ENCODE measurements around the gene BACH2.
"Not testable (repeated sequence)": the region's sequence is repeated elsewhere in the genome, so short reads cannot be mapped to it uniquely, and the experiment has no call there.

The BACH2 gene

GRCh38 chr6:90072501-90072900, 224.1 kb downstream of the BACH2 start:
- DNase-seq (ENCODE audit: low read depth in 2 of 2) = no peak

- DNase-seq (ENCODE audit: low read depth in 2 of 2) = no peak
These were observed 227.7 kb downstream of the BACH2 start for GRCh38 chr6:90068703-90069523.

- peak in 1 of 2 donors; percentile 29 for DNase-seq (ENCODE audit: low read depth in 2 of 2)
These were observed 228.4 kb downstream of the BACH2 start for GRCh38 chr6:90068264-90068663.

- no peak for DNase-seq (ENCODE audit: low read depth in 2 of 2)
These were observed 229.9 kb downstream of the BACH2 start for GRCh38 chr6:90066697-90067096.

- no peak for DNase-seq (ENCODE audit: low read depth in 2 of 2)
These were observed 231.5 kb downstream of the BACH2 start for GRCh38 chr6:90065173-90065572.

GRCh38 chr6:90062667-90063066, 234.0 kb downstream of the BACH2 start:
- DNase-seq (ENCODE audit: low read depth in 2 of 2) = no peak

GRCh38 chr6:90062051-90062450, 234.6 kb downstream of the BACH2 start:
- DNase-seq (ENCODE audit: low read depth in 2 of 2) = no peak

GRCh38 chr6:90059178-90059577, 237.5 kb downstream of the BACH2 start:
- not testable (repeated sequence) for DNase-seq (ENCODE audit: low read depth in 2 of 2)

- not testable (repeated sequence) for DNase-seq (ENCODE audit: low read depth in 2 of 2)
These were observed 240.7 kb downstream of the BACH2 start for GRCh38 chr6:90055924-90056323.

- not testable (repeated sequence) for DNase-seq (ENCODE audit: low read depth in 2 of 2)
These were observed 242.4 kb downstream of the BACH2 start for GRCh38 chr6:90054193-90054592.

- no peak for DNase-seq (ENCODE audit: low read depth in 2 of 2)
These were observed 243.0 kb downstream of the BACH2 start for GRCh38 chr6:90053614-90054013.

- no peak for DNase-seq (ENCODE audit: low read depth in 2 of 2)
These were observed 247.3 kb downstream of the BACH2 start for GRCh38 chr6:90049295-90049694.

- no peak for DNase-seq (ENCODE audit: low read depth in 2 of 2)
These were observed 248.3 kb downstream of the BACH2 start for GRCh38 chr6:90048206-90048967.

GRCh38 chr6:90045535-90045934, 251.1 kb downstream of the BACH2 start:
- DNase-seq (ENCODE audit: low read depth in 2 of 2) = no peak

GRCh38 chr6:90044833-90045381, 251.7 kb downstream of the BACH2 start:
- no peak for DNase-seq (ENCODE audit: low read depth in 2 of 2)

- DNase-seq (ENCODE audit: low read depth in 2 of 2) = no peak
These were observed 252.3 kb downstream of the BACH2 start for GRCh38 chr6:90044182-90044832.

- DNase-seq (ENCODE audit: low read depth in 2 of 2) = no peak
These were observed 255.7 kb downstream of the BACH2 start for GRCh38 chr6:90040931-90041330.

- no peak for DNase-seq (ENCODE audit: low read depth in 2 of 2)
These were observed 256.7 kb downstream of the BACH2 start for GRCh38 chr6:90039911-90040310.

GRCh38 chr6:90038961-90039653, 257.5 kb downstream of the BACH2 start:
- no peak for DNase-seq (ENCODE audit: low read depth in 2 of 2)

- DNase-seq (ENCODE audit: low read depth in 2 of 2) = no peak
These were observed 259.7 kb downstream of the BACH2 start for GRCh38 chr6:90036963-90037362.

- no peak for DNase-seq (ENCODE audit: low read depth in 2 of 2)
These were observed 261.5 kb downstream of the BACH2 start for GRCh38 chr6:90035047-90035723.
